K562 (cell line): ENCODE data around the gene GP1BB. TPM values are rescaled to one million over a fixed set of nuclear protein-coding genes. Genes with fewer than 3 reads are reported as not detected.

ENCODE experiments used
- CCNT2 ChIP-seq: IDR thresholded peaks from 2 replicates; pipeline ENCODE4 v1.6.1; 2011; ENCODE audit warnings: borderline replicate concordance, low read depth, mild to moderate bottlenecking, moderate library complexity, mixed read lengths, low read length; ENCODE audit not compliant: insufficient read length; ENCODE audit errors: extremely low read depth
- EP300 ChIP-seq: IDR thresholded peaks from 2 replicates; pipeline ENCODE4 v1.6.1; 2012; ENCODE audit warnings: low read length, improper control_type of control experiment
- ETV1 ChIP-seq: fragments of 450-650 bp; conservative IDR thresholded peaks from 2 replicates; pipeline ENCODE4 v1.6.1; 2016; ENCODE audit warnings: missing genetic modification characterization, control low read depth, low read depth, missing compliant biosample characterization
- GATAD2B ChIP-seq: fragments of 450-650 bp; IDR thresholded peaks from 2 replicates; pipeline ENCODE4 v1.6.1; 2017; ENCODE audit warnings: mild to moderate bottlenecking, borderline replicate concordance
- KLF16 ChIP-seq: IDR thresholded peaks from 2 replicates; pipeline ENCODE4 v1.6.1; 2016; ENCODE audit warnings: antibody characterized with exemption
- NR2F6 ChIP-seq: fragments of 450-650 bp; formaldehyde crosslinking; IDR thresholded peaks from 2 replicates; pipeline ENCODE4 v1.4.0; 2020; ENCODE audit warnings: mild to moderate bottlenecking
- PHF21A ChIP-seq: fragments of 450-650 bp; IDR thresholded peaks from 2 replicates; pipeline ENCODE4 v1.6.1; 2017; ENCODE audit warnings: low read depth, borderline replicate concordance
- PML ChIP-seq: IDR thresholded peaks from 2 replicates; pipeline ENCODE4 v1.6.1; 2012; ENCODE audit warnings: low read length, inconsistent platforms
- POLR2A ChIP-seq: fragments of 450-650 bp; conservative IDR thresholded peaks from 2 replicates; pipeline ENCODE4 v1.6.1; 2016
- PURB ChIP-seq: sonication (generic); formaldehyde crosslinking; IDR thresholded peaks from 2 replicates; pipeline ENCODE4 v1.9.0; 2021; ENCODE audit warnings: low read depth, mild to moderate bottlenecking, missing genetic modification reagents
- RAD21 ChIP-seq, 2 experiments: fragments of 250-450 bp in 1 of 2; fragments of 450-650 bp in 1 of 2; sonication (Bioruptor Pico) in 1 of 2; formaldehyde crosslinking in 1 of 2; IDR thresholded peaks in 1 of 2; conservative IDR thresholded peaks in 1 of 2; 2 replicates each; pipeline versions ENCODE4 v1.4.0 to v1.8.0; 2020 to 2022; ENCODE audit warnings: mild to moderate bottlenecking in 2 of 2, moderate library complexity in 1 of 2
- RBM15 ChIP-seq: fragments of 200-400 bp; formaldehyde crosslinking; IDR thresholded peaks from 2 replicates; pipeline ENCODE4 v1.6.1; 2018; ENCODE audit warnings: mild to moderate bottlenecking, low read length, moderate library complexity; ENCODE audit not compliant: insufficient read depth
- RFX5 ChIP-seq: IDR thresholded peaks from 2 replicates; pipeline ENCODE4 v1.6.1; 2011; ENCODE audit warnings: low read depth, mild to moderate bottlenecking, improper control_type of control experiment, low read length
- SMARCB1 ChIP-seq: IDR thresholded peaks from 2 replicates; pipeline ENCODE4 v1.6.1; 2011; ENCODE audit warnings: improper control_type of control experiment, low read depth; ENCODE audit not compliant: insufficient read length
- STAT5A ChIP-seq: IDR thresholded peaks from 2 replicates; pipeline ENCODE4 v1.6.1; 2012; ENCODE audit warnings: low read length, inconsistent platforms, borderline replicate concordance
- ZNF224 ChIP-seq: sonication (generic); formaldehyde crosslinking; IDR thresholded peaks from 2 replicates; pipeline ENCODE4 v1.8.0; 2022; ENCODE audit warnings: mild to moderate bottlenecking, missing genetic modification reagents
- ZNF699 ChIP-seq: fragments of 250-450 bp; sonication (Bioruptor Pico); IDR thresholded peaks from 2 replicates; pipeline ENCODE4 v1.8.0; 2021; ENCODE audit warnings: mild to moderate bottlenecking, moderate library complexity; ENCODE audit not compliant: insufficient replicate concordance
- ZNF79 ChIP-seq: fragments of 250-450 bp; sonication (Bioruptor Pico); IDR thresholded peaks from 2 replicates; pipeline ENCODE4 v1.4.0; 2020; ENCODE audit warnings: low read depth, mild to moderate bottlenecking, moderate library complexity
- polyA plus RNA-seq, 8 experiments: library from polyadenylated mRNA; depleted of rRNA in 4 of 8; stranded (reverse) in 5 of 8; unstranded in 3 of 8; fragments of >200 nt; fragmentation: Nextera tagmentation in 2 of 8; fragmentation: Illumina TruSeq in 1 of 8; extraction: Ambion mirVana in 2 of 8; extraction: Trizol in 1 of 8; gene quantifications; 2 replicates each; pipeline versions ENCODE4 v1.2.1 to v1.2.3, GENCODE V29; 2011 to 2014; ENCODE audit warnings: inconsistent platforms in 1 of 8, missing spikeins in 1 of 8
- total RNA-seq, 7 experiments: library from RNA; depleted of rRNA in 6 of 7; stranded (reverse); fragments of >200 nt in 6 of 7; fragmentation: Illumina TruSeq in 2 of 7; extraction: Trizol in 2 of 7; gene quantifications; 2 replicates each; pipeline versions ENCODE4 v1.2.1 to v1.2.3, GENCODE V29; 2011 to 2021; ENCODE audit warnings: low replicate concordance in 1 of 7
- TF ChIP-seq, protein P1 (sequence below): conservative IDR thresholded peaks from 2 replicates; pipeline ENCODE4 v1.6.1; 2011; ENCODE audit warnings: low read depth, mild to moderate bottlenecking, low read length; ENCODE audit not compliant: control insufficient read depth
- TF ChIP-seq, protein P2 (sequence below): sonication (generic); formaldehyde crosslinking; IDR thresholded peaks from 2 replicates; pipeline ENCODE4 v1.8.0; 2022; ENCODE audit warnings: mild to moderate bottlenecking, missing genetic modification reagents, borderline replicate concordance
- TF ChIP-seq, protein P3 (sequence below): sonication (generic); formaldehyde crosslinking; IDR thresholded peaks from 2 replicates; pipeline ENCODE4 v1.5.0; 2020; ENCODE audit warnings: missing genetic modification reagents
- TF ChIP-seq, protein P4 (sequence below): fragments of 450-650 bp; IDR thresholded peaks from 2 replicates; pipeline ENCODE4 v1.6.1; 2016
- TF ChIP-seq, protein P5 (sequence below): fragments of 250-450 bp; sonication (Bioruptor Pico); IDR thresholded peaks from 2 replicates; pipeline ENCODE4 v1.6.1; 2021; ENCODE audit warnings: mild to moderate bottlenecking

Gene GP1BB
- total and polyA plus RNA-seq, 9 of the 15 experiments (the other 6 are each of a cell fraction or from before 2014, with no cell fraction given): 0.69 to 162 (median 2.8) TPM

DNA sequence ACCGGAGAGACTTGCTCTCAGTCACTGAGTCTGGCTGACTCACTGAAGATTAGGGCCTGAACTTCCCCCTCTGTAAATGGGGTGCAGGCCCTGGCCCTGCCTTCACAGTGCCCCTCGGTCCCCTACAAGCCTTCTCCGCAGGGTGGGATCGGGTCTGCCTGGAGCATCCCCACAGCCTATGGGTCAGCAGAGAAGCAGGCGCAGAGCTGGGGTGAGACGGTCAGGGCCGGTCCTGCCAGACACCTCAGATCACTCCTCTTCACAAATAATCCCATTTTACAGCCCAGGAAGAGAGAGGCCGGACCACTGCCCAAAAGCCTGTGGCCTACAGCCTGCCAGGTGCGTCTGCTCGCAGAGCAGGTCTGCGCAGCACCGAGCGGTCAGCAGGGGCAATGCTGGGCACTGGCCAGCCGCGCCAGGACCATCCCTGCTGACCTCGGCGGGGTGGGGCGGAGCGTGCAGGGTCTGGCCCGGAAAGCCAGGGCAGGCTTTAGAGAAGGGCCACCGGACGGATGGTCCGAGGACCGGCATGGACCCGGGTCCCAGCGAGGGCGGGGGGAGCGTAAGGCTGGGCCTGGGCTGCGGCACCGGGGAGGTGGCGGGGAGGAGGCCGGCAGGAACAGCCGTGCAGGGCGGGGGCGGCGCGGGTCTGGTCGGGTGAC is 9.6 kb upstream of the GP1BB start (continued):
- TF ChIP-seq SMARCB1 (no peak), POLR2A (no peak), CCNT2 (no peak), RFX5 (no peak), ZNF699 (CRISPR knock-in tag) (no peak), PML (no peak), RBM15 (no peak), KLF16 (no peak), GATAD2B (no peak), ETV1 (tag) (no peak), NR2F6 (CRISPR knock-in tag) (no peak), ZNF224 (no peak), EP300 (no peak), ZNF79 (CRISPR knock-in tag) (no peak), STAT5A (no peak), PHF21A (peak; percentile 47; the same call in 1 of the 2 replicates), PURB (CRISPR knock-in tag) (no peak), RAD21 (CRISPR knock-in tag; conservative IDR thresholded peaks at IDR 0.05 in 1 of 2, IDR thresholded peaks at IDR 0.05 in 1 of 2) (no peak)
- TF ChIP-seq, protein P1, sequence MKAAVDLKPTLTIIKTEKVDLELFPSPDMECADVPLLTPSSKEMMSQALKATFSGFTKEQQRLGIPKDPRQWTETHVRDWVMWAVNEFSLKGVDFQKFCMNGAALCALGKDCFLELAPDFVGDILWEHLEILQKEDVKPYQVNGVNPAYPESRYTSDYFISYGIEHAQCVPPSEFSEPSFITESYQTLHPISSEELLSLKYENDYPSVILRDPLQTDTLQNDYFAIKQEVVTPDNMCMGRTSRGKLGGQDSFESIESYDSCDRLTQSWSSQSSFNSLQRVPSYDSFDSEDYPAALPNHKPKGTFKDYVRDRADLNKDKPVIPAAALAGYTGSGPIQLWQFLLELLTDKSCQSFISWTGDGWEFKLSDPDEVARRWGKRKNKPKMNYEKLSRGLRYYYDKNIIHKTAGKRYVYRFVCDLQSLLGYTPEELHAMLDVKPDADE: no peak
- TF ChIP-seq, protein P2, sequence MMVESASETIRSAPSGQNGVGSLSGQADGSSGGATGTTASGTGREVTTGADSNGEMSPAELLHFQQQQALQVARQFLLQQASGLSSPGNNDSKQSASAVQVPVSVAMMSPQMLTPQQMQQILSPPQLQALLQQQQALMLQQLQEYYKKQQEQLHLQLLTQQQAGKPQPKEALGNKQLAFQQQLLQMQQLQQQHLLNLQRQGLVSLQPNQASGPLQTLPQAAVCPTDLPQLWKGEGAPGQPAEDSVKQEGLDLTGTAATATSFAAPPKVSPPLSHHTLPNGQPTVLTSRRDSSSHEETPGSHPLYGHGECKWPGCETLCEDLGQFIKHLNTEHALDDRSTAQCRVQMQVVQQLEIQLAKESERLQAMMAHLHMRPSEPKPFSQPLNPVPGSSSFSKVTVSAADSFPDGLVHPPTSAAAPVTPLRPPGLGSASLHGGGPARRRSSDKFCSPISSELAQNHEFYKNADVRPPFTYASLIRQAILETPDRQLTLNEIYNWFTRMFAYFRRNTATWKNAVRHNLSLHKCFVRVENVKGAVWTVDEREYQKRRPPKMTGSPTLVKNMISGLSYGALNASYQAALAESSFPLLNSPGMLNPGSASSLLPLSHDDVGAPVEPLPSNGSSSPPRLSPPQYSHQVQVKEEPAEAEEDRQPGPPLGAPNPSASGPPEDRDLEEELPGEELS (CRISPR knock-in tag): no peak
- TF ChIP-seq, protein P3, sequence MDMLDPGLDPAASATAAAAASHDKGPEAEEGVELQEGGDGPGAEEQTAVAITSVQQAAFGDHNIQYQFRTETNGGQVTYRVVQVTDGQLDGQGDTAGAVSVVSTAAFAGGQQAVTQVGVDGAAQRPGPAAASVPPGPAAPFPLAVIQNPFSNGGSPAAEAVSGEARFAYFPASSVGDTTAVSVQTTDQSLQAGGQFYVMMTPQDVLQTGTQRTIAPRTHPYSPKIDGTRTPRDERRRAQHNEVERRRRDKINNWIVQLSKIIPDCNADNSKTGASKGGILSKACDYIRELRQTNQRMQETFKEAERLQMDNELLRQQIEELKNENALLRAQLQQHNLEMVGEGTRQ (CRISPR knock-in tag): no peak
- TF ChIP-seq, protein P4, sequence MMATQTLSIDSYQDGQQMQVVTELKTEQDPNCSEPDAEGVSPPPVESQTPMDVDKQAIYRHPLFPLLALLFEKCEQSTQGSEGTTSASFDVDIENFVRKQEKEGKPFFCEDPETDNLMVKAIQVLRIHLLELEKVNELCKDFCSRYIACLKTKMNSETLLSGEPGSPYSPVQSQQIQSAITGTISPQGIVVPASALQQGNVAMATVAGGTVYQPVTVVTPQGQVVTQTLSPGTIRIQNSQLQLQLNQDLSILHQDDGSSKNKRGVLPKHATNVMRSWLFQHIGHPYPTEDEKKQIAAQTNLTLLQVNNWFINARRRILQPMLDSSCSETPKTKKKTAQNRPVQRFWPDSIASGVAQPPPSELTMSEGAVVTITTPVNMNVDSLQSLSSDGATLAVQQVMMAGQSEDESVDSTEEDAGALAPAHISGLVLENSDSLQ: no peak
- TF ChIP-seq, protein P5, sequence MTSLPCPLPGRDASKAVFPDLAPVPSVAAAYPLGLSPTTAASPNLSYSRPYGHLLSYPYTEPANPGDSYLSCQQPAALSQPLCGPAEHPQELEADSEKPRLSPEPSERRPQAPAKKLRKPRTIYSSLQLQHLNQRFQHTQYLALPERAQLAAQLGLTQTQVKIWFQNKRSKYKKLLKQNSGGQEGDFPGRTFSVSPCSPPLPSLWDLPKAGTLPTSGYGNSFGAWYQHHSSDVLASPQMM (CRISPR knock-in tag): no peak
